Uterus (tissue), 2 donors: ENCODE results near the gene CAND1.

ENCODE experiments used
- CTCF ChIP-seq, 4 experiments: fragments of 200-600 bp in 2 of 4; fragments of 450-650 bp in 2 of 4; sonication (generic) in 2 of 4; IDR thresholded peaks; one replicate each; pipeline ENCODE4 v1.5.1; 2016 to 2019; ENCODE audit warnings: antibody characterized with exemption in 4 of 4, mild to moderate bottlenecking in 2 of 4, moderate library complexity in 1 of 4
- POLR2A ChIP-seq, 2 donors: fragments of 450-650 bp; IDR thresholded peaks; one replicate each; pipeline ENCODE4 v1.6.1; 2016; ENCODE audit warnings: antibody characterized with exemption in 2 of 2, mild to moderate bottlenecking in 1 of 2, moderate library complexity in 1 of 2

DNA sequence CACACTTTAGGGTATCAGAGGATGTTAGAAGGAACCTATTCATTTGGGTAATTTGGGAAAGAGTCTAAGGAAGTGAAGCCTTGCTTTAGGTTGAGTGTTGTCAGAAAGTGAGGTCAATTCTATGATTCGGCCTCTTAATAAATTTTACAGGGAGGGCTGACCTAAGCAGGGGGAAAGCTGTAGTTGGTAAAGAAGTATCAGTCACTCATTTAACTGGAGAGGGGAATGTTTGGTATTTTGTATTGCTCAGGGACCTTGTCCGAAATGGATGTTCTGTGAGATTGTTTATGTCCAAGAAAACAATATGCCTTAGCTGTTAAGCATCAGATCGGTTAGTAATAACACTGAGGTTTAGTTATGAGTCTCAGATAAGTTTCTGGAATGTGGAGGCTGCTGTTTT, 7.3 kb downstream of the CAND1 start:
- TF ChIP-seq CTCF (IDR thresholded peaks at IDR 0.05): no peak
- no peak for TF ChIP-seq POLR2A (IDR thresholded peaks at IDR 0.05)
